K562 (cell line): Measurements from ENCODE around the gene SQOR. TPM values are rescaled to one million over a fixed set of nuclear protein-coding genes. Genes with fewer than 3 reads are reported as not detected.
A peak's percentile ranks its signal among the peaks of the same experiment; 100 is the strongest.

ENCODE experiments used
- ATAC-seq: fragments of 200-7000 bp; cut with Tn5 transposase; 3 replicates; pipeline ENCODE4 v1.9.1; 2020; ENCODE audit warnings: moderate library complexity
- BruUV-seq: library from RNA; stranded (reverse); fragments of 400-500 nt; replicated peaks from 2 replicates; lab custom pipeline; 2021; lab: Mats Ljungman, UMichigan
- CTCF ChIA-PET: fragments of 300-600 bp; formaldehyde crosslinking; extraction: SDS; loops from one replicate; lab custom pipeline; 2021; ENCODE audit warnings: low intra/inter-chr PET ratio; lab: Yijun Ruan, JAX
- POLR2A ChIA-PET: fragments of 300-600, 350-650 bp; sonication (Branson Sonifier 250); formaldehyde crosslinking; extraction: SDS; loops from one replicate; lab custom pipeline; 2021; ENCODE audit warnings: antibody characterized with exemption, inconsistent platforms; lab: Yijun Ruan, JAX
- DNase-seq, 4 experiments: peaks; one replicate each; pipeline versions ENCODE4 v3.0.0 to v3.0.0-alpha.2; 2011 to 2018; ENCODE audit warnings: low spot score in 3 of 4, mixed read lengths in 3 of 4; ENCODE audit errors: extremely low read depth in 1 of 4
- FAIRE-seq: peaks from 2 replicates; lab custom pipeline; 2011; peaks lifted over from hg19 to GRCh38; lab: Jason Lieb, UNC
- H2AFZ ChIP-seq: 2 replicates; pipeline ENCODE4 v1.6.0; 2011; ENCODE audit warnings: low read depth, low read length, control low read depth, inconsistent platforms
- H3K27ac ChIP-seq: fragments of 200-600 bp; 3 replicates; pipeline ENCODE4 v1.8.0; 2011; ENCODE audit warnings: low read depth, mild to moderate bottlenecking, control low read depth, inconsistent platforms, low read length, moderate library complexity, mixed read lengths; ENCODE audit errors: extremely low read depth
- H3K27me3 ChIP-seq, 2 experiments: fragments of 300-600 bp in 1 of 2; 2 replicates in 1 of 2; 3 replicates in 1 of 2; pipeline versions ENCODE4 v1.6.0 to v1.8.0; 2011; ENCODE audit warnings: inconsistent platforms in 2 of 2, low read length in 2 of 2, mild to moderate bottlenecking in 1 of 2, mixed read lengths in 1 of 2, moderate library complexity in 1 of 2; ENCODE audit not compliant: control insufficient read depth in 2 of 2, insufficient read depth in 2 of 2
- H3K36me3 ChIP-seq: fragments of 300-600 bp; 3 replicates; pipeline ENCODE4 v1.8.0; 2011; ENCODE audit warnings: mild to moderate bottlenecking, low read length, inconsistent platforms; ENCODE audit not compliant: control insufficient read depth, insufficient read depth
- H3K4me1 ChIP-seq, 2 experiments: fragments of 200-600 bp in 1 of 2; replicated peaks in 1 of 2; 2 replicates in 1 of 2; 3 replicates in 1 of 2; pipeline versions ENCODE4 v1.5.1 to v1.8.0; 2011; ENCODE audit warnings: inconsistent platforms in 2 of 2, low read length in 2 of 2, mild to moderate bottlenecking in 1 of 2, mixed read lengths in 1 of 2, moderate library complexity in 1 of 2; ENCODE audit not compliant: control insufficient read depth in 2 of 2, insufficient read depth in 2 of 2
- H3K4me2 ChIP-seq: 2 replicates; pipeline ENCODE4 v1.6.1; 2011; ENCODE audit warnings: low read length, control low read depth, inconsistent platforms, mixed read lengths; ENCODE audit not compliant: insufficient read depth
- H3K4me3 ChIP-seq: fragments of 200-600 bp; sonication (generic), shearing (Covaris generic); 2 replicates; pipeline ENCODE4 v1.5.1; 2016; ENCODE audit warnings: control low read depth, inconsistent platforms
- H3K79me2 ChIP-seq: fragments of 200-600 bp; 3 replicates; pipeline ENCODE4 v1.8.0; 2011; ENCODE audit warnings: low read length, inconsistent platforms; ENCODE audit not compliant: control insufficient read depth, insufficient read depth
- H3K9ac ChIP-seq, 2 experiments: 2 replicates each; pipeline versions ENCODE4 v1.6.0 to v1.6.1; 2011; ENCODE audit warnings: low read depth in 2 of 2, low read length in 2 of 2, control low read depth in 1 of 2, inconsistent platforms in 1 of 2, mild to moderate bottlenecking in 1 of 2, mixed read lengths in 1 of 2; ENCODE audit not compliant: insufficient read depth in 1 of 2
- H3K9me1 ChIP-seq: one replicate; pipeline ENCODE4 v1.6.0; 2011; ENCODE audit warnings: inconsistent platforms, mild to moderate bottlenecking, low read length, moderate library complexity; ENCODE audit not compliant: control insufficient read depth, insufficient read depth
- H3K9me3 ChIP-seq: replicated peaks from 2 replicates; pipeline ENCODE4 v1.5.1; 2011; ENCODE audit warnings: low read depth, low read length, inconsistent platforms; ENCODE audit not compliant: control insufficient read depth, insufficient read depth
- H4K20me1 ChIP-seq: replicated peaks from 2 replicates; pipeline ENCODE4 v1.6.1; 2011; ENCODE audit warnings: low read length, inconsistent platforms, mixed read lengths; ENCODE audit not compliant: control insufficient read depth, insufficient read depth
- CCNT2 ChIP-seq: IDR thresholded peaks from 2 replicates; pipeline ENCODE4 v1.6.1; 2011; ENCODE audit warnings: borderline replicate concordance, low read depth, mild to moderate bottlenecking, moderate library complexity, mixed read lengths, low read length; ENCODE audit not compliant: insufficient read length; ENCODE audit errors: extremely low read depth
- DMBX1 ChIP-seq: fragments of 250-450 bp; sonication (Bioruptor Pico); IDR thresholded peaks from 2 replicates; pipeline ENCODE4 v1.8.0; 2022; ENCODE audit warnings: inconsistent platforms, mild to moderate bottlenecking, moderate library complexity, borderline replicate concordance
- MAFG ChIP-seq: fragments of 450-650 bp; conservative IDR thresholded peaks from 2 replicates; pipeline ENCODE4 v1.6.1; 2016; ENCODE audit warnings: missing genetic modification characterization, missing compliant biosample characterization
- NR2C1 ChIP-seq, 2 experiments: fragments of 450-650 bp; IDR thresholded peaks; 2 replicates each; pipeline ENCODE4 v1.6.1; 2017; ENCODE audit warnings: mild to moderate bottlenecking in 2 of 2, antibody characterized with exemption in 1 of 2, inconsistent platforms in 1 of 2, missing compliant biosample characterization in 1 of 2, missing genetic modification characterization in 1 of 2
- TAF7 ChIP-seq: fragments of 450-650 bp; IDR thresholded peaks from 2 replicates; pipeline ENCODE4 v1.6.1; 2016; ENCODE audit warnings: missing genetic modification characterization, missing compliant biosample characterization
- TGIF2 ChIP-seq: sonication (generic); formaldehyde crosslinking; IDR thresholded peaks from 2 replicates; pipeline ENCODE4 v1.8.1; 2022; ENCODE audit warnings: mild to moderate bottlenecking, missing genetic modification reagents, moderate library complexity
- ZBTB7A ChIP-seq: IDR thresholded peaks from 2 replicates; pipeline ENCODE4 v1.6.1; 2011; ENCODE audit warnings: low read depth, mild to moderate bottlenecking, low read length, moderate library complexity, borderline replicate concordance; ENCODE audit not compliant: control insufficient read depth
- ZNF311 ChIP-seq: fragments of 250-450 bp; sonication (Bioruptor Pico); IDR thresholded peaks from 2 replicates; pipeline ENCODE4 v1.4.0; 2020; ENCODE audit warnings: mild to moderate bottlenecking, moderate library complexity
- WGBS: fragments of 100-300 bp; shearing (Covaris generic); methylation state at CpG from one replicate; pipeline ENCODE4 v1.1.6; 2016; ENCODE audit warnings: low coverage, mixed read lengths; ENCODE audit not compliant: insufficient coverage; ENCODE audit errors: missing lambda C conversion rate; 5-methylcytosine and 5-hydroxymethylcytosine counted together
- in situ Hi-C: fragments of 300-500 bp; cut with MboI; formaldehyde crosslinking; loops from 4 replicates; pipeline ENCODE4 v1.15.0; 2018; ENCODE audit warnings: inconsistent platforms, mixed read lengths
- intact Hi-C: fragments of 100-400 bp; cut with micrococcal nuclease; formaldehyde crosslinking; loops from 2 replicates; pipeline ENCODE4 v1.14.2; 2022
- polyA plus RNA-seq, 8 experiments: library from polyadenylated mRNA; depleted of rRNA in 4 of 8; stranded (reverse) in 5 of 8; unstranded in 3 of 8; fragments of >200 nt; fragmentation: Nextera tagmentation in 2 of 8; fragmentation: Illumina TruSeq in 1 of 8; extraction: Ambion mirVana in 2 of 8; extraction: Trizol in 1 of 8; gene quantifications; 2 replicates each; pipeline versions ENCODE4 v1.2.1 to v1.2.3, GENCODE V29; 2011 to 2014; ENCODE audit warnings: inconsistent platforms in 1 of 8, missing spikeins in 1 of 8
- total RNA-seq, 7 experiments: library from RNA; depleted of rRNA in 6 of 7; stranded (reverse); fragments of >200 nt in 6 of 7; fragmentation: Illumina TruSeq in 2 of 7; extraction: Trizol in 2 of 7; gene quantifications; 2 replicates each; pipeline versions ENCODE4 v1.2.1 to v1.2.3, GENCODE V29; 2011 to 2021; ENCODE audit warnings: low replicate concordance in 1 of 7
- TF ChIP-seq, protein P1 (sequence below): fragments of 200-800 bp; sonication (Bioruptor generic); IDR thresholded peaks from 2 replicates; pipeline ENCODE4 v1.6.1; 2017; ENCODE audit warnings: missing genetic modification characterization, missing compliant biosample characterization
- TF ChIP-seq, protein P2 (sequence below): fragments of 450-650 bp; conservative IDR thresholded peaks from 2 replicates; pipeline ENCODE4 v1.6.1; 2016; ENCODE audit warnings: missing genetic modification characterization, low read depth, mild to moderate bottlenecking, missing compliant biosample characterization, moderate library complexity
- TF ChIP-seq, protein P3 (sequence below): fragments of 250-450 bp; sonication (Bioruptor Pico); IDR thresholded peaks from 2 replicates; pipeline ENCODE4 v1.8.0; 2022; ENCODE audit warnings: moderate library complexity, mild to moderate bottlenecking, inconsistent platforms

SQOR gene
- total and polyA plus RNA-seq, 9 of the 15 experiments (the other 6 are each of a cell fraction or from before 2014, with no cell fraction given) = 0.32 to 1.6 (median 1.1) TPM

DNA sequence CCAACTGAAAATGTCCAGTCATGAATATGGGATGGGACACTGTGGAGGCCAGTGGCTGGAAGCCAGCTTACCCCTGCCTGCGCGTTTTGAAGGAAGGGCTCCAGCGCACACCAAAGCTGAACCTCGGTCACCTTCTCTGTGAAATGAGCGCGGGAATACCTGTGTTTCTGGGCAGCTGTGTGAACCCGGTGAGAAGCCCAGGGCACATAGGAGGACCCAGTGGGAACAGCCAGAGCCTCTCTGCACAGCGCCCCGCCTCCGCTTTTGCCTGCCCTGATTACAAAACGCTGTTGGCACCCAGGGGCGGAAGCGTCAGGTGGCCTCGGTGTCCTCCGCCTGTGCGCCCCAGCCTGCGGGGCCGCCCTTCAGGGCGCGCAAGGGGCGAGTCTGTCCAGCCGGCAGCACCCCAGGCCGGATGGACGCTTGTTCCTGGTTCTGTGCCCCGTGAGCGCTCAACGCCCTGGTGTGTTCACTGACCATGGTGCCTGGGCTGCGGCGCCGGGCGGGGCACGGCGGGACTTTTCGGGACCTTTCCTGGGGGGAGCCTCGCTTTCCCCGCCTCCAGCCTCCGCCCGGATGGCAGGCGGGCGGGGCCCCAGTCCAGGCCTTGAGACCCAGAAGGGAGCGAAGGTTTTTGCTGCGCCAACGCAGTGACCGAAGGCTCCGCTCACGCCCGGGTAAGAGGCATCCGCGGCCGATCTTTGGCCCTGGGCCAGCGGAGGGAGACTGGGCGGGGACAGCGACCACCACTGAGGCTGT is at the start of gene SQOR (continued):
- TF ChIP-seq, protein P1, sequence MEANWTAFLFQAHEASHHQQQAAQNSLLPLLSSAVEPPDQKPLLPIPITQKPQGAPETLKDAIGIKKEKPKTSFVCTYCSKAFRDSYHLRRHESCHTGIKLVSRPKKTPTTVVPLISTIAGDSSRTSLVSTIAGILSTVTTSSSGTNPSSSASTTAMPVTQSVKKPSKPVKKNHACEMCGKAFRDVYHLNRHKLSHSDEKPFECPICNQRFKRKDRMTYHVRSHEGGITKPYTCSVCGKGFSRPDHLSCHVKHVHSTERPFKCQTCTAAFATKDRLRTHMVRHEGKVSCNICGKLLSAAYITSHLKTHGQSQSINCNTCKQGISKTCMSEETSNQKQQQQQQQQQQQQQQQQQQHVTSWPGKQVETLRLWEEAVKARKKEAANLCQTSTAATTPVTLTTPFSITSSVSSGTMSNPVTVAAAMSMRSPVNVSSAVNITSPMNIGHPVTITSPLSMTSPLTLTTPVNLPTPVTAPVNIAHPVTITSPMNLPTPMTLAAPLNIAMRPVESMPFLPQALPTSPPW (CRISPR knock-in tag) = peak; percentile 23; the same call in 1 of the 2 replicates
- TF ChIP-seq NR2C1 (IDR thresholded peaks at IDR 0.05) = no peak
- no peak for TF ChIP-seq NR2C1 (tag; IDR thresholded peaks at IDR 0.05)

DNA sequence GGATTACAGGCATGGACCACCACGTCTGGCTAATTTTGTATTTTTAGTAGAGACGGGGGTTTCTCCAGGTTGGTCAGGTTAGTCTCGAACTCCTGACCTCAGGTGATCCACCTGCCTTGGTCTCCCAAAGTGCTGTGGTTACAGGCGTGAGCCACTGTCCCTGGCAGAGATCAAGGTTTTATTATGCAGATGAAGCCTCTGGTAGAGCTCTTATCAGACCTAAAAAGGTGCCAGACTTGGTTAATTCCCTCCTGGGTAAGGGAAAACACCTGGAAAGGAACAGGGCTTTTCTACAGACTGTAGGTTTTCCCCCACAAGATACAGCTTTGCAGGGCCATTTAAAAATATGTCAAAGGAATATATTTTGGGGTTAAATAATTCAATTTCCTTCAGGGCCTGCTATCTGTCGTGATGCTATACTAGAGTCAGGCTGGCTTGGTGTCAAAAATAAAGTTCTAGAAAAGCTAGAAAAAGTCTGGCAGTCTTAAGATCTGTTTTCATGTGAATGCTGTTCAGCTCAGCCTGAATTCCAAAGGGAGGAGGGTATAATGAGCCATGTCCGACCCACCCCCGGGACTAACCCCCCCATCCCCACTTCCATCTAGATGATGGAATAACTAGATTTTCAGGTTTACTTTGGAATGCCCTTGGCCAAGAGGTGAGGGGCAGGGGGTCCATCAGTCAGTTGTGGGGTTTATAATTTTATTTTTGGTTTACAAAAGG is 49.6 kb upstream of the SQOR start:
- in situ Hi-C loops = no loop called here
- Histone ChIP-seq H3K4me1 (peaks cover 0 to 17% of the 10 kb centered on the region in 2 experiments; a peak in 3 of 5 replicates), H3K9me3 (no peaks in the 10 kb centered on the region), H2AFZ (0 out of 2 replicates have a peak overlapping the region, but pooled peaks have one; percentile 83), H4K20me1 (no peaks in the 10 kb centered on the region), H3K79me2 (peaks cover 44% of the 10 kb centered on the region), H3K9me1 (no peaks in the 10 kb centered on the region), H3K36me3 (no peaks in the 10 kb centered on the region), H3K27ac (peak overlapping the region; percentile 93; the same call in 2 of the 3 replicates), H3K9ac (no peak overlapping the region), H3K4me2 (peak overlapping the region; percentile 90), H3K4me3 (peak overlapping the region; percentile 80; the same call in 1 of the 2 replicates), H3K27me3 (no peaks in the 10 kb centered on the region)
- no peak for FAIRE-seq
- WGBS = 75% methylated on average over 7 of the region's 7 CpGs
- no peak for ATAC-seq
- intact Hi-C loops = loop anchor here (5.0 kb wide), 1 partner anchor 63 kb away; the partner anchor contains the start of gene SLC30A4
- BruUV-seq = no TSS peak
- ChIA-PET POLR2A (interaction anchor here (0.7 to 1.6 kb wide), 4 partner anchors 9 to 138 kb away, joined by 3 to 5 read pairs (median 4); no protein-coding TSS in a partner anchor), CTCF (no interaction called here)
- DNase-seq = peak in 1 of 4 experiments; percentile 4
- TF ChIP-seq TGIF2 = no peak
- TF ChIP-seq CCNT2 = no peak
- TF ChIP-seq DMBX1 = no peak
- TF ChIP-seq, protein P2, sequence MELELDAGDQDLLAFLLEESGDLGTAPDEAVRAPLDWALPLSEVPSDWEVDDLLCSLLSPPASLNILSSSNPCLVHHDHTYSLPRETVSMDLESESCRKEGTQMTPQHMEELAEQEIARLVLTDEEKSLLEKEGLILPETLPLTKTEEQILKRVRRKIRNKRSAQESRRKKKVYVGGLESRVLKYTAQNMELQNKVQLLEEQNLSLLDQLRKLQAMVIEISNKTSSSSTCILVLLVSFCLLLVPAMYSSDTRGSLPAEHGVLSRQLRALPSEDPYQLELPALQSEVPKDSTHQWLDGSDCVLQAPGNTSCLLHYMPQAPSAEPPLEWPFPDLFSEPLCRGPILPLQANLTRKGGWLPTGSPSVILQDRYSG (tag) = no peak
- no peak for TF ChIP-seq TAF7 (tag)
- TF ChIP-seq, protein P3, sequence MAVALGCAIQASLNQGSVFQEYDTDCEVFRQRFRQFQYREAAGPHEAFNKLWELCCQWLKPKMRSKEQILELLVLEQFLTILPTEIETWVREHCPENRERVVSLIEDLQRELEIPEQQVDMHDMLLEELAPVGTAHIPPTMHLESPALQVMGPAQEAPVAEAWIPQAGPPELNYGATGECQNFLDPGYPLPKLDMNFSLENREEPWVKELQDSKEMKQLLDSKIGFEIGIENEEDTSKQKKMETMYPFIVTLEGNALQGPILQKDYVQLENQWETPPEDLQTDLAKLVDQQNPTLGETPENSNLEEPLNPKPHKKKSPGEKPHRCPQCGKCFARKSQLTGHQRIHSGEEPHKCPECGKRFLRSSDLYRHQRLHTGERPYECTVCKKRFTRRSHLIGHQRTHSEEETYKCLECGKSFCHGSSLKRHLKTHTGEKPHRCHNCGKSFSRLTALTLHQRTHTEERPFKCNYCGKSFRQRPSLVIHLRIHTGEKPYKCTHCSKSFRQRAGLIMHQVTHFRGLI = no peak
- TF ChIP-seq ZBTB7A = no peak
- TF ChIP-seq MAFG (tag) = no peak
- TF ChIP-seq ZNF311 (CRISPR knock-in tag) = no peak
